GM18868 (cell line): Measurements from ENCODE around the gene ZNF92.
"Not testable (repeated sequence)": the region's sequence is repeated elsewhere in the genome, so short reads cannot be mapped to it uniquely, and the experiment has no call there.

Experiments
- ATAC-seq: cut with Tn5 transposase; IDR thresholded peaks from one replicate; pipeline ENCODE4 v1.9.1; 2021; ENCODE audit warnings: mild to moderate bottlenecking, moderate library complexity; ENCODE audit not compliant: unreplicated experiment

Gene ZNF92

GRCh38 chr7:65423286-65423685, 49.6 kb downstream of the ZNF92 start:
- ATAC-seq = not testable (repeated sequence)

- no peak for ATAC-seq
Measured at GRCh38 chr7:65429642-65430343, 56.1 kb downstream of the ZNF92 start.

- no peak for ATAC-seq
Measured at GRCh38 chr7:65430344-65431186, 56.9 kb downstream of the ZNF92 start.

GRCh38 chr7:65434307-65434706, 60.7 kb downstream of the ZNF92 start:
- ATAC-seq = no peak

GRCh38 chr7:65436163-65436562, 62.5 kb downstream of the ZNF92 start:
- no peak for ATAC-seq

DNA sequence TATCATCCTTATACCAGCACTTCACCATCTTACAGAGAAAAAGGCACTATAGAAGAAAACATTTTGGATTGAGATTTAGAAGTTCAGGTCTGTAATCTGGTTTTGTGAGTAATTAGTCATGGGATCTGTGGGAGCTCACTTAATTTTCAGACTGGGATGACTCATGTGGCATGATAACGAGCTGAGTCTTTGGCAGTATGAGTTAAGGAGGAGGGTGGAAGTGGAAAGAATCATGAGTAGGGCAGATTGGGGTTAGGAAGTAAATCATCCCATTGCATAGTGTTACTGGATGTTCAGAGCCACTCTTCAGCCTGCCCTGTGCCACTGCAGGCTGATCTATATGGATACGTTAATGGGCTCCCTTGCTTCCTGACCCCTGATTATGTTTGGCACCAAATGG, 64.9 kb downstream of the ZNF92 start:
- ATAC-seq = no peak

- no peak for ATAC-seq
Measured at GRCh38 chr7:65441010-65441409, 67.4 kb downstream of the ZNF92 start.

GRCh38 chr7:65444205-65444842, 70.7 kb downstream of the ZNF92 start:
- no peak for ATAC-seq

DNA sequence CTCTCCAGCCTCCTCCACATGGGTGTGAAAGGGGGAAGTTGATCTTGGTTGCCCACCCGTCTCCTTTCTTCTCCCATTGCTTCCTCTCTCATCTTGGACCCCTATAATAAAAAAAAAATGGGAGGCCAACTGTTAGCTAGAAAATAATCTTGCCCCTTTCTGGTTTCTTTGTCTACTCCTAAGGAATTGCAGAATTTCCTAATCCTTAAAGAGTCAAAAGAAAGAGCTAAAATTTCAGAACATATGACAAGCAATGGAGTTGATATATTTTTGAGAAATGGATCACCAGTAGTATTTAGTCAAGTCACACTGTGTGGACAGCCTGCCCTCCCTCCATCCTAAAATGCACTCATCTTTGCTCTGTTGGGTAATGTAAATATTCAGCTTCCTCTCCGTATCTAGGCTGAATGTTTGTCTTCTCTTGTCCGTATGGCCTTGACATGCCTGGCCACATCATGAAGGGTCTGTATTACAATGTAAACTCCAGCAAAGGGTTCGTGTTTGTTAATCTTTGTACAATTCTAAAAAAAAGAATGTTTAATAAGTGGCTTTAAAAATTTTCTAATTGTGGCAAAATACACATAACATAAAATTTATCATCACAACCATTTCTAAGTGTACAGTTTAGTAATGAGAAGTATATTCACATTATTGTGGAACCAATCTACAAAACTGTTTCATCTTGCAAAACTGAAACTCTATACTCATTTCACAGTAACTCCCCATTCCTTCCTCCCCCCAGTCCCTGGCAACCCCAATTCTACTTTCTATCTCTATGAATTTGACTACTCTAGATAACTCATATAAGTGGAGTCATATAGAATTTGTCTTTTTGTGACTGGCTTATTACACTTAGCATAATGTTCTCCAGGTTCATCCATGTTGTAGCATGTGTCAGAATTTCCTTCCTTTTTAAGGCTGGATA, 71.5 kb downstream of the ZNF92 start:
- ATAC-seq = no peak

DNA sequence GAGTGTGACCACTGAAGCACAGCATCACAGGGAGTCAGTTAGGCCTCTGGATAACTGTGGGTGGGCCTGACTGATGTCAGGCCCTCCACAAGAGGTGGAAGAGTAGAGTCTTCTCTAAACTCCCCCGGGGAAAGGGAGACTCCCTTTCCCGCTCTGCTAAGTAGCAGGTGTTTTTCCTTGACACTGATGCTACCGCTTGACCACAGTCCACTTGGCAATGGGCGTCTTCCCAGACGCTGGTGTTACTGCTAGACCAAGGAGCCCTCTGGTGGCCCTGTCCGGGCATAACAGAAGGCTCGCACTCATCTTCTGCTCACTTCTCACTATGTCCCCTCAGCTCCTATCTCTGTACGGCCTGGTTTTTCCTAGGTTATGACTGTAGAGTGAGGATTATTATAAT, 73.4 kb downstream of the ZNF92 start:
- ATAC-seq = not testable (repeated sequence)

- ATAC-seq = no peak
Measured at GRCh38 chr7:65448816-65449504, 75.3 kb downstream of the ZNF92 start.

DNA sequence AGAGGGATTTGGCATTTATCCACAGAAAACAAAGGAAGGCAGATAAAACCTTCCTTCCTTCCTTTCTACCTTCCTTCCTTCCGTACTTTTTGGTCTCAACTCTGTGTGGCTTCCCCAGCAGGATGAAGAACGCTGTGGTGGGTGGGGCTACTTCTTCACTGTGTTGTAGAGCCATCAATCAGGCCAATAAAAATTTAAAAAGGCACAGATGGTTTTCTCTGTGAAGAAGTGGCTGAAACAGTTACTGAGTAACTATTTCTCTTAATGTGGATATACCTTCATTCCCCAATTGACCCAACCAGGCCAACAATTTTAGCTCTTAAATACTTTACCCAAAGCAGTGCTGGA, 75.8 kb downstream of the ZNF92 start:
- no peak for ATAC-seq
